Epithelial cell of esophagus (primary cell): Measurements from ENCODE around the gene ESPL1.
A peak's percentile ranks its signal among the peaks of the same experiment; 100 is the strongest.

ENCODE experiments used
- DNase-seq: peaks from one replicate; pipeline ENCODE4 v3.0.0; 2010; ENCODE audit warnings: low read depth
- H3K4me3 ChIP-seq: 2 replicates; pipeline ENCODE4 v1.5.1; 2011; ENCODE audit warnings: mild to moderate bottlenecking, low read length, control low read depth
- CTCF ChIP-seq: IDR thresholded peaks from 2 replicates; pipeline ENCODE4 v1.5.1; 2011; ENCODE audit warnings: low read depth, mild to moderate bottlenecking, low read length, control low read depth, inconsistent platforms; ENCODE audit not compliant: insufficient read depth; ENCODE audit errors: missing control alignments

ESPL1 gene

GRCh38 chr12:53300187-53300586 is 32.1 kb downstream of the ESPL1 start:
- no peak for TF ChIP-seq CTCF
- peak overlapping the region; percentile 95 for H3K4me3 ChIP-seq
- DNase-seq: peak; percentile 20

- no peak overlapping the region for H3K4me3 ChIP-seq
- no peak for TF ChIP-seq CTCF
- DNase-seq: no peak
These were observed 34.8 kb downstream of the ESPL1 start for GRCh38 chr12:53302903-53303302.

GRCh38 chr12:53306826-53307225 is 38.7 kb downstream of the ESPL1 start:
- no peak for DNase-seq
- no peak overlapping the region for H3K4me3 ChIP-seq
- TF ChIP-seq CTCF: no peak

GRCh38 chr12:53308276-53308675 is 40.2 kb downstream of the ESPL1 start:
- H3K4me3 ChIP-seq: no peak overlapping the region
- DNase-seq: no peak
- no peak for TF ChIP-seq CTCF

GRCh38 chr12:53313996-53314395 is 45.9 kb downstream of the ESPL1 start:
- no peak overlapping the region for H3K4me3 ChIP-seq
- no peak for DNase-seq
- no peak for TF ChIP-seq CTCF

GRCh38 chr12:53320352-53321195 is 52.5 kb downstream of the ESPL1 start:
- H3K4me3 ChIP-seq: peak overlapping the region; percentile 92
- TF ChIP-seq CTCF: no peak
- DNase-seq: no peak
